Neural cell (in vitro differentiated cells): ENCODE data around the gene RIPOR1. TPM values are rescaled to one million over a fixed set of nuclear protein-coding genes. Genes with fewer than 3 reads are reported as not detected.

Experiments used
- H2AFZ ChIP-seq: fragments of 200-600, 300-800 bp; sonication (generic), shearing (Covaris generic); 2 replicates; pipeline ENCODE4 v1.6.0; 2014; ENCODE audit warnings: low read depth, mild to moderate bottlenecking, antibody characterized with exemption, low read length, moderate library complexity
- H3F3A ChIP-seq: fragments of 200-600 bp; shearing (Covaris generic); 2 replicates; pipeline ENCODE4 v1.6.1; 2016; ENCODE audit warnings: mild to moderate bottlenecking, moderate library complexity, mixed read lengths, antibody characterized with exemption, low read length; ENCODE audit not compliant: insufficient read depth, poor library complexity, severe bottlenecking
- H3K27ac ChIP-seq: fragments of 200-600, 300-800 bp; sonication (generic), shearing (Covaris generic); 2 replicates; pipeline ENCODE4 v1.5.1; 2014; ENCODE audit warnings: mild to moderate bottlenecking, low read length, moderate library complexity
- H3K27me3 ChIP-seq: fragments of 300-800, 200-600 bp; sonication (generic), shearing (Covaris generic); 2 replicates; pipeline ENCODE4 v1.6.0; 2014; ENCODE audit warnings: mild to moderate bottlenecking, low read depth, low read length, moderate library complexity; ENCODE audit not compliant: insufficient read depth
- H3K36me3 ChIP-seq: fragments of 300-800, 200-600 bp; sonication (generic), shearing (Covaris generic); 2 replicates; pipeline ENCODE4 v1.5.1; 2014; ENCODE audit warnings: mild to moderate bottlenecking, antibody characterized with exemption, low read length, moderate library complexity; ENCODE audit not compliant: insufficient read depth
- H3K4me2 ChIP-seq: fragments of 300-800, 200-600 bp; sonication (generic), shearing (Covaris generic); 2 replicates; pipeline ENCODE4 v1.6.0; 2014; ENCODE audit warnings: mild to moderate bottlenecking, low read length
- H3K4me3 ChIP-seq: fragments of 300-800, 200-600 bp; sonication (generic), shearing (Covaris generic); 2 replicates; pipeline ENCODE4 v1.5.1; 2014; ENCODE audit warnings: mild to moderate bottlenecking, low read length, moderate library complexity
- H3K79me2 ChIP-seq: fragments of 200-600 bp; shearing (Covaris generic); replicated peaks from 2 replicates; pipeline ENCODE4 v1.6.0; 2014; ENCODE audit warnings: mild to moderate bottlenecking, low read length, moderate library complexity; ENCODE audit not compliant: insufficient read depth
- H3K9ac ChIP-seq: fragments of 300-800, 200-600 bp; sonication (generic), shearing (Covaris generic); 2 replicates; pipeline ENCODE4 v1.6.1; 2016; ENCODE audit warnings: mild to moderate bottlenecking, low read length, mixed read lengths
- H3K9me2 ChIP-seq: fragments of 200-600 bp; shearing (Covaris generic); 2 replicates; pipeline ENCODE4 v1.6.1; 2016; ENCODE audit warnings: mild to moderate bottlenecking, low read length, mixed read lengths; ENCODE audit not compliant: insufficient read depth
- H3K9me3 ChIP-seq: fragments of 200-600, 300-800 bp; sonication (generic), shearing (Covaris generic); 2 replicates; pipeline ENCODE4 v1.6.1; 2016; ENCODE audit warnings: mild to moderate bottlenecking, mixed run types, low read length, moderate library complexity, mixed read lengths
- H4K20me1 ChIP-seq: fragments of 200-600 bp; shearing (Covaris generic); 2 replicates; pipeline ENCODE4 v1.6.1; 2016; ENCODE audit warnings: mild to moderate bottlenecking, mixed run types; ENCODE audit not compliant: insufficient read depth
- EP300 ChIP-seq: fragments of 450-650 bp; conservative IDR thresholded peaks from 2 replicates; pipeline ENCODE4 v1.6.1; 2014; ENCODE audit warnings: antibody characterized with exemption, mild to moderate bottlenecking, moderate library complexity; ENCODE audit not compliant: poor library complexity, severe bottlenecking
- EZH2 ChIP-seq: fragments of 200-600, 300-800 bp; shearing (Covaris generic), sonication (generic); IDR thresholded peaks from 2 replicates; pipeline ENCODE4 v1.6.1; 2014; ENCODE audit warnings: antibody characterized with exemption, low read length, borderline replicate concordance, mild to moderate bottlenecking; ENCODE audit not compliant: insufficient read depth, poor library complexity, severe bottlenecking
- MXI1 ChIP-seq: fragments of 450-650 bp; conservative IDR thresholded peaks from 2 replicates; pipeline ENCODE4 v1.6.1; 2014; ENCODE audit warnings: antibody characterized with exemption, mild to moderate bottlenecking; ENCODE audit not compliant: poor library complexity, severe bottlenecking
- POLR2AphosphoS5 ChIP-seq: IDR thresholded peaks from 2 replicates; pipeline ENCODE4 v1.6.1; 2012
- RAD21 ChIP-seq: fragments of 450-650 bp; conservative IDR thresholded peaks from 2 replicates; pipeline ENCODE4 v1.6.1; 2014; ENCODE audit warnings: antibody characterized with exemption, mild to moderate bottlenecking, moderate library complexity
- SMC3 ChIP-seq: fragments of 450-650 bp; conservative IDR thresholded peaks from 2 replicates; pipeline ENCODE4 v1.6.1; 2014; ENCODE audit warnings: antibody characterized with exemption, mild to moderate bottlenecking, moderate library complexity; ENCODE audit not compliant: poor library complexity
- TAF1 ChIP-seq: IDR thresholded peaks from 2 replicates; pipeline ENCODE4 v1.6.1; 2012; ENCODE audit warnings: low read depth
- polyA plus RNA-seq: library from polyadenylated mRNA; depleted of rRNA; stranded (reverse); fragments of >200 nt; gene quantifications from 2 replicates; pipeline ENCODE4 v1.2.3, GENCODE V29; 2014
- TF ChIP-seq, protein P1 (sequence below): IDR thresholded peaks from 2 replicates; pipeline ENCODE4 v1.6.1; 2012; ENCODE audit warnings: borderline replicate concordance
- TF ChIP-seq, protein P2 (sequence below): fragments of 450-650 bp; IDR thresholded peaks from 2 replicates; pipeline ENCODE4 v1.5.1; 2014; ENCODE audit warnings: antibody characterized with exemption, mild to moderate bottlenecking, moderate library complexity; ENCODE audit not compliant: poor library complexity, severe bottlenecking

Gene RIPOR1
- polyA plus RNA-seq, 1 donor from 2014 or later, result 13.2 TPM

DNA sequence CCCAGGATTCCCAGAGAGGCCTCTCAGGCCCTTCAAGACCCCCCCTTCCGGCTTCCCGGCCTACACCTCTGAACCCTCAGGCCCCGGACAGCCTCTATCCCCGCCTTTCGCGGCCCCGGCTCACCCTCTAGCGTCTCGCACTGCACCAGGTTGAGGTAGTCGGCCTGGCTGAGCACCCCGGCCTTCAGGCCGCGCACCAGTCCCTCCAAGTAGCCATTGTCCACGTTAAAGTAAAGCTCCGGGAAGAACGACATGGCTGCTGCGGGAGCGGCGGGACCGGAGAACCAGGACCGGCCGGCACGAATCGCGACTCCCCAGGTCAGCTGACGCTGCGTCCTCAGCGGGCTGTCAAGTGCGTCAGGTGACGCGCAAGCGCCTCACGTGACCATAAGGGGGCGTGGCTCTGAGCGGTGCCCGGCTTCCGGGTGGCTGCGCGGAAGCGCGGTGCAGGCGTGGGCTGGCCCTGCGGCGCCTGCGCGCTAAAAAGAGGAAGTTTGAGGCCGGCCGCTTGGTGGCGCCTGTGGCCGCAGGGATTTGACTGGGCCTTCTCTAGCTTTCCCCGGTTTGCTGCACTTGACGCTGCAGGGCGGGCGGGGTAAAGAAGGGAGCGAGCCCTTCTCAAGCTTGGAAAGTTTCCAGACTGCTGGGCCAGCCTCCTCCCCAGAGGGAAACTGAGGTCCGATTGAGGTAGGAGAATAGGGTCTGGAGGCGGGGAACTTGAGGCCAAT, 47.6 kb upstream of the RIPOR1 start, which contains the start of gene ATP6V0D1:
Gene ATP6V0D1 (minus strand): TSS at position 325 of the 728 bp plus-strand sequence. CDS start 71 bp downstream, at position 254.
- Histone ChIP-seq H3K79me2 (peaks cover 41% of the 10 kb centered on the region), H4K20me1 (no peaks in the 10 kb centered on the region), H3F3A (no peaks in the 10 kb centered on the region), H2AFZ (peak within 1 kb of the TSS; percentile 96), H3K4me2 (peak within 1 kb of the TSS; percentile 97), H3K27me3 (no peaks in the 10 kb centered on the region), H3K9me2 (no peaks in the 10 kb centered on the region), H3K36me3 (no peaks in the 10 kb centered on the region), H3K27ac (peak within 1 kb of the TSS; percentile 95), H3K9me3 (no peaks in the 10 kb centered on the region), H3K9ac (peak within 1 kb of the TSS; percentile 98), H3K4me3 (peak within 1 kb of the TSS; percentile 100)
- peak; percentile 74 for TF ChIP-seq EP300
- TF ChIP-seq SMC3, result peak; percentile 73
- peak; percentile 79 for TF ChIP-seq RAD21
- peak; percentile 98 for TF ChIP-seq POLR2AphosphoS5
- TF ChIP-seq EZH2, result no peak
- TF ChIP-seq, protein P1, sequence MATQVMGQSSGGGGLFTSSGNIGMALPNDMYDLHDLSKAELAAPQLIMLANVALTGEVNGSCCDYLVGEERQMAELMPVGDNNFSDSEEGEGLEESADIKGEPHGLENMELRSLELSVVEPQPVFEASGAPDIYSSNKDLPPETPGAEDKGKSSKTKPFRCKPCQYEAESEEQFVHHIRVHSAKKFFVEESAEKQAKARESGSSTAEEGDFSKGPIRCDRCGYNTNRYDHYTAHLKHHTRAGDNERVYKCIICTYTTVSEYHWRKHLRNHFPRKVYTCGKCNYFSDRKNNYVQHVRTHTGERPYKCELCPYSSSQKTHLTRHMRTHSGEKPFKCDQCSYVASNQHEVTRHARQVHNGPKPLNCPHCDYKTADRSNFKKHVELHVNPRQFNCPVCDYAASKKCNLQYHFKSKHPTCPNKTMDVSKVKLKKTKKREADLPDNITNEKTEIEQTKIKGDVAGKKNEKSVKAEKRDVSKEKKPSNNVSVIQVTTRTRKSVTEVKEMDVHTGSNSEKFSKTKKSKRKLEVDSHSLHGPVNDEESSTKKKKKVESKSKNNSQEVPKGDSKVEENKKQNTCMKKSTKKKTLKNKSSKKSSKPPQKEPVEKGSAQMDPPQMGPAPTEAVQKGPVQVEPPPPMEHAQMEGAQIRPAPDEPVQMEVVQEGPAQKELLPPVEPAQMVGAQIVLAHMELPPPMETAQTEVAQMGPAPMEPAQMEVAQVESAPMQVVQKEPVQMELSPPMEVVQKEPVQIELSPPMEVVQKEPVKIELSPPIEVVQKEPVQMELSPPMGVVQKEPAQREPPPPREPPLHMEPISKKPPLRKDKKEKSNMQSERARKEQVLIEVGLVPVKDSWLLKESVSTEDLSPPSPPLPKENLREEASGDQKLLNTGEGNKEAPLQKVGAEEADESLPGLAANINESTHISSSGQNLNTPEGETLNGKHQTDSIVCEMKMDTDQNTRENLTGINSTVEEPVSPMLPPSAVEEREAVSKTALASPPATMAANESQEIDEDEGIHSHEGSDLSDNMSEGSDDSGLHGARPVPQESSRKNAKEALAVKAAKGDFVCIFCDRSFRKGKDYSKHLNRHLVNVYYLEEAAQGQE, result peak; percentile 93
- peak; percentile 92 for TF ChIP-seq TAF1
- TF ChIP-seq, protein P2, sequence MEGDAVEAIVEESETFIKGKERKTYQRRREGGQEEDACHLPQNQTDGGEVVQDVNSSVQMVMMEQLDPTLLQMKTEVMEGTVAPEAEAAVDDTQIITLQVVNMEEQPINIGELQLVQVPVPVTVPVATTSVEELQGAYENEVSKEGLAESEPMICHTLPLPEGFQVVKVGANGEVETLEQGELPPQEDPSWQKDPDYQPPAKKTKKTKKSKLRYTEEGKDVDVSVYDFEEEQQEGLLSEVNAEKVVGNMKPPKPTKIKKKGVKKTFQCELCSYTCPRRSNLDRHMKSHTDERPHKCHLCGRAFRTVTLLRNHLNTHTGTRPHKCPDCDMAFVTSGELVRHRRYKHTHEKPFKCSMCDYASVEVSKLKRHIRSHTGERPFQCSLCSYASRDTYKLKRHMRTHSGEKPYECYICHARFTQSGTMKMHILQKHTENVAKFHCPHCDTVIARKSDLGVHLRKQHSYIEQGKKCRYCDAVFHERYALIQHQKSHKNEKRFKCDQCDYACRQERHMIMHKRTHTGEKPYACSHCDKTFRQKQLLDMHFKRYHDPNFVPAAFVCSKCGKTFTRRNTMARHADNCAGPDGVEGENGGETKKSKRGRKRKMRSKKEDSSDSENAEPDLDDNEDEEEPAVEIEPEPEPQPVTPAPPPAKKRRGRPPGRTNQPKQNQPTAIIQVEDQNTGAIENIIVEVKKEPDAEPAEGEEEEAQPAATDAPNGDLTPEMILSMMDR, result peak; percentile 99
- TF ChIP-seq MXI1, result peak; percentile 90

DNA sequence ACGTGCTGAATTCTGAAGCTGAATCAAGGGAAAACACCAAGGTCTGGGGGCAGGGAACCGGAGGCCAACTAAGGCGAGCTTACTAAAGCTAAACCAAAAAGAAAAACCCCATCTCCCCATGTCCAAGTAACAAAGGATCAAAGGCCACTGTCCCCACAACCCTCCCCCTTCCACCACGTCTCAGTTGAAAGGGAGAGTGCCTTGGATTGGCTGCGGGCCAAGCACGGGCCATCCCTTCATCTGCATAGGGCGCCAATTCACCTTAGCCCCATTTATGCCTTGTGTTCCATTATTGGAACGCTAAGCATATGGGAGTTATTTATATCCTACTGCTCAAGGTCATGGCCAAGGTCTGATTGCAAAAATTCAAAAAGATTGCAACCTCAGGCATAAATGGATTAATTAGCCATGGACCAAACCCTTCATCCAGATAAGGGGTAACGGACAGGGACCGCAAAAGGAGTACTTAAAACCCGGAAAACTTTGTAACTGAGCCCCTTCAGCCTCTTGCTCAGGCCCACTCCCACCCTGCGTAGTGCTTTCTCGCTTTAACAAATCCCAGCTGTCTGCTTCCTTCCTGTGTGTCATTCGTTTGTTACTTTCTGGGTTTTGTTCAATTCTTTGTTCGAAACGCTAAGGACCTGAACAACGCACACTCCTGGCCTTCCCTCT, 46.9 kb upstream of the RIPOR1 start:
- H3K9me3 ChIP-seq, result no peaks in the 10 kb centered on the region
- H3K79me2 ChIP-seq, result peaks cover 35% of the 10 kb centered on the region
- no peaks in the 10 kb centered on the region for H3K27me3 ChIP-seq
- H3K4me3 ChIP-seq, result peak overlapping the region; percentile 100
- H3K9me2 ChIP-seq, result no peaks in the 10 kb centered on the region
- peak overlapping the region; percentile 37 for H3K4me2 ChIP-seq
- TF ChIP-seq, protein P2, result no peak
- no peak for TF ChIP-seq EP300
- TF ChIP-seq MXI1, result no peak
- TF ChIP-seq POLR2AphosphoS5, result no peak
- TF ChIP-seq, protein P1, result no peak
- no peak for TF ChIP-seq EZH2
- TF ChIP-seq TAF1, result no peak
- no peak for TF ChIP-seq SMC3
- TF ChIP-seq RAD21, result no peak
- H3K9ac ChIP-seq, result peak overlapping the region; percentile 58
- peak overlapping the region; percentile 65 for H2AFZ ChIP-seq
- H3K36me3 ChIP-seq, result no peaks in the 10 kb centered on the region
- no peaks in the 10 kb centered on the region for H3F3A ChIP-seq
- no peaks in the 10 kb centered on the region for H4K20me1 ChIP-seq
- H3K27ac ChIP-seq, result peak overlapping the region; percentile 38
